ENCODE data around the gene FAM120AOS.
A peak's percentile ranks its signal among the peaks of the same experiment; 100 is the strongest.
"Not testable (repeated sequence)": the region's sequence is repeated elsewhere in the genome, so short reads cannot be mapped to it uniquely, and the experiment has no call there.

Gene FAM120AOS

GRCh38 chr9:93440896-93441580, 12.3 kb downstream of the FAM120AOS start:
- FAIRE-seq, result no peak

DNA sequence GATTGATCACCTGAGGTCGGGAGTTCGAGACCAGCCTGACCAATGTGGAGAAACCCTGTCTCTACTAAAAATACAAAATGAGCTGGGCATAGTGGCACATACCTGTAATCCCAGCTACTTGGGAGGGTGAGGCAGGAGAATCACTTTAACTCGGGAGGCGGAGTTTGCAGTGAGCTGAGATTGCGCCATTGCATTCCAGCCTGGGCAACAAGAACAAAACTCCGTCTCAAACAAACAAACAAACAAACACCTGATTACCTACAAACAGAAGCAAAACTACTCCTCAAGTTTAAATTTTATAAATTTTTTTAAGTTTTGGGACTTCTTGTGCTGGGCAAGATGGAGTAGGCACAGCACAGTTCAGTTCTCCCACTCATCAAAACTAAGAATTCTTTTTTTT, 14.1 kb downstream of the FAM120AOS start:
- FAIRE-seq; DNase-seq (ENCODE audit: low spot score): not testable (repeated sequence)

More at GRCh38 chr9:93440896-93441580, 12.3 kb downstream of the FAM120AOS start:
- DNase-seq (ENCODE audit: low spot score), result no peak

GRCh38 chr9:93437996-93438395, 15.4 kb downstream of the FAM120AOS start:
- no peak for DNase-seq (ENCODE audit: low spot score)
- FAIRE-seq, result no peak

DNA sequence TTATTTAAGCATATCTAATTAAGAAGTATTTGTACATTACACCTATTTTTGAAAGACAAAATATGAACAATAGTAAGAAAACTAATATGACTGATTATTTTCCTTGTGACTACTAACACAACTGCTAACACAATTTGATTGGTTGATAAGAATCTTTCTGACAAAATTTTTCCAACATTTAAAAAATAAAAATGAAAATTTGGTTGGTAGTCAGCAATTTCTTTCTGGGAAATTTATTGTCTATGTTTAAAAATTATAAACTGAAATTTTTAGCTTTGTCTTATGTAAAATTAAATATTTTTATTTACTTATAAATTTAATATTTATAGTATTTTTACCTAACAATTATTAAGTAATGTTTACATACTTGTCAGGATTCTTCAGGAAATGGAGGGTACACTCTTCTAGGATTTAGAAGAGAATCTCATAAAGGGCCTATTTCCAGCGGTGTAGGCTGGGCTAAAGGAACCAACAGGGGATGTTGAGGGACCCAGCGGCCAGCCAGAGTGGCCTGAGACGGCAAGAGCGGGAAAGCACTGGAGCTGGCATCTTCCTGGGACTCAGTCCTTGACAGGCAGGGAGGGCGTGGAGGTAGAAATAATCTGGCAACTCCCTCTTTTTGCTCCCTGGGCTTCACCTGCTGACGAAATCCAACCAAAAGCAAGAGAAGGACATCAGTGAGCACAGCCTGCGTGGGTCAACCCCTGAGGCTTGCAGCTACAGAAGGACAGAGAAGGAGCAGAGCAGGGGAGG, 16.6 kb downstream of the FAM120AOS start:
- DNase-seq (ENCODE audit: low spot score) (no peak), FAIRE-seq (peak; percentile 40)

DNA sequence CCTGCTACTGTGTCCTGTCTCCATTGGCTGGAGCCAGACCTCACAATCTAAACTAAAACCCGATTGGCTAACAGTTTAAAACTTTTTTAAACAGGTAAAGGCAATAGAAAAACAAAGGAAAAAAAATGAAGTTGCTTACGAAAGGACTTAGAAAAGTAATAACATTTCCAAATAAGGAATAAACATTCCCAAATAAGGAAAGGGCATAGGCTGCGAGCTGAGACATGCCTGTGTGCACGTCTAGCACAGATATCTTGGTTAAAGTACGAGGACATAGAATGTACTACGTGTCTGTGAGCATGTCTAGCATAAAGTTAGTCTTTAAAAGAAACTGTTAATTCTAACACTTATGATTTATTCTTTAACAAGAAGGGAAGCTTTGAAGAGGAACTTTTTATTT, 17.2 kb downstream of the FAM120AOS start:
- DNase-seq (ENCODE audit: low spot score) (no peak), FAIRE-seq (no peak)

- FAIRE-seq (no peak), DNase-seq (ENCODE audit: low spot score) (no peak)
Observed at GRCh38 chr9:93435386-93435785, 18.0 kb downstream of the FAM120AOS start.

DNA sequence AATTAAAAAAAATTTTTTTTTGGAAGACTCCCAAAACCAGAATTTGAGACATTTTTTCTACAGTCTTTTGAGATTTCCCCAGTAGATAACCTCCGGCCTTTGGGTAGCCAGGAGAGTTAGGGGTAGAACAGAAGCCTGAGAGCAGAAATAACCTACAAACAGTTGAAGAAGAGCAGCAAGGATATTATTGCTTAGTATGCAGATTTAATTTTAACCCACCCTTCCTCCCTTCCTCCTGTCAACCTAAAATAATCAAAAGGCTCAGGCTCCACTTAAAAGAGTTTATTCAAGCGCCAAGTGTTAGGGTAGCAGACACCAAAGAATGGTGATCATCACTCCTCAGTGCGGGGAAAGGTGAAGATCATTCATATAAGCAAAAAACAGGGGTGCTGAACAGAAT, 19.3 kb downstream of the FAM120AOS start:
- FAIRE-seq (no peak), DNase-seq (ENCODE audit: low spot score) (no peak)

- no peak for DNase-seq (ENCODE audit: low spot score)
- no peak for FAIRE-seq
Observed at GRCh38 chr9:93432964-93433363, 20.4 kb downstream of the FAM120AOS start.

DNA sequence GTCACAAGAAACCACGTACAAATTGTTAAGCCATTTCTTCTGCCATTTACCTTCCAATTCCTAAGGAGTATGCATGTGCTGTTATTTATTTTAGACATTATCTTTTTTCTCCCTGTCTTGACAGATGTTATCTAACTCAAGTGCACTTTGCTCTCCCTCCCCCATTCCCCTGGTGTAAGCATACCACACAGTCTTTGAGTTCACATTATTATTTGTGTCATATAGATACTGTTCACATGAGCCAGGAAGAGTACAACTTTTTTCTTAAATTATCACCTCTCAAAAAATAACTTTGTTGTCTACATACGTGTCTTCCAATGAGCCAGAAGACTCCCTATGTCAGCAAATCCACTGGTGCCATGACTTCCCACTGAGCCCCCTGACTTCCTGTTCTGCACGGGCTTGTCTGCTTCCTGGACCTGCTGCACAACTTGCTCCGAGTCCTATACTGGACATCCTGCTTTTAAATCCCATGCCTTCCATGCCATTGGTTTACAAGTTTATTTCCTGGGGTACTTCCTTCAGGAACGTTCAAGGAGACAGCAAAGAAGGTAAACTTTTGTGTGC, 21.8 kb downstream of the FAM120AOS start:
- DNase-seq (ENCODE audit: low spot score), result no peak
- no peak for FAIRE-seq

DNA sequence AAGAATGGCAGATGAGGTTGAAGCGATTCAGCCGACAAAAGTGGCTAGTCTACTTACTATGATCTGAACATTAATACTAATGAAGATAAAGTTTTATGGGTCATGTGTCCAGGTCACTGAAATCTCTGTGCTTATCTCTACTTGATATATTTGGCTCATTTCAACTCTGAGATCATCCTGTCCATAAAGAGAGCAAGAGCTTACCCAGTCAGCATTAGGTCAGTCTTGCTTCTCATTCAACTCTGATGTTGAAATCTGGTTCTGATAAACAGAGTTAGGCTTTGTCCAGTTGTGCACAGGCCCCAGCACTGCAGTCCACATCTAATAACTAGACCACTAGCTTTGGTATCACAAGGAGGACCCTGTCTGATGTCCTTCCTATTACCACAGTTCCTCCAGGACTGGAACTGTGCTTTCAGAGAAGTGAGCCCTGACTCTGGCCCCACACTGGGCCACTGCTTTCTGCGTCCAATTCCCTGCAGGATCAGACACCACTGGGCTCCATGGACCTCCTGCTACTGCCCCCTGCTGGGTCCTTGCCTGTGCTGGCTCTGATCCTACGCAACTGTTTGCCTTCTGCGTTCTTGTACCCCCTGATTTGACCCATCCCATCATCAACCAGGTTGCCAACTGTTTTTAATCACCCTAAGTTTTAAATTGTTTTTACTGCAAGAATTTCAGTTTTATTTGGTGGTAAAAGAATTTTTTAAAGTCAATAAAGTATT, 25.6 kb downstream of the FAM120AOS start:
- FAIRE-seq (no peak), DNase-seq (ENCODE audit: low spot score) (no peak)

DNA sequence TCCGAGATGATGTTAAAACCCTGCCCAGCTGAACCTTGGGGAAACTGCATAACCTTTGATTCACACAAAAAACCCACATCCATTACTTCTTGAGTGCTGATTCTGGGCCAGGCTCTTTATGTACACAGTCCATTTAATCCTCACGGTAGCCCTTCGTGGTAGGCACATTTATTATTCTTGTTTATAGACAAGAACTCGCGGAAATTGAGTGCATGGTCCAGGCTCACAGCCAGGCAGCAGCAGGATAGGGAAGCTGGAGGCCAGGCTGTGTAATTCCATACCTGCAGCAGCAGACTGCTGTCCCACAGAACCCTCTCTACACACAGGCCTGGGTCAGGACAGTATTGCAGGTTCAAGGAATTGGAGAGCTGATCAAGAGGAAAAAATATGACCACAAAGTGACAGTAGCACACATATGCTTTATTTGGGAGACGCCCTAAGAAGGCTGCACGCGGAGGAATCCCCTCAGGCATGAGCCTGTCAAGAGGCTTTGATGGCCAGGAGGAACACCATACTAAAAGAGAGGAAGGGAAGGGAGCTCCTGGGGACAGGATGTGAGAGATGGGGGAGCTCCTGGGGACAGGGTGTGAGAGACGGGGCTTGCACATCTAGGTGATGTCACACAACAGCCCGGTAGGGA, 30.3 kb downstream of the FAM120AOS start:
- FAIRE-seq (no peak), DNase-seq (ENCODE audit: low spot score) (no peak)

GRCh38 chr9:93419023-93419422, 34.4 kb downstream of the FAM120AOS start:
- DNase-seq (ENCODE audit: low spot score) (no peak), FAIRE-seq (no peak)

- no peak for FAIRE-seq
- no peak for DNase-seq (ENCODE audit: low spot score)
Observed at GRCh38 chr9:93417538-93417937, 35.8 kb downstream of the FAM120AOS start.

DNA sequence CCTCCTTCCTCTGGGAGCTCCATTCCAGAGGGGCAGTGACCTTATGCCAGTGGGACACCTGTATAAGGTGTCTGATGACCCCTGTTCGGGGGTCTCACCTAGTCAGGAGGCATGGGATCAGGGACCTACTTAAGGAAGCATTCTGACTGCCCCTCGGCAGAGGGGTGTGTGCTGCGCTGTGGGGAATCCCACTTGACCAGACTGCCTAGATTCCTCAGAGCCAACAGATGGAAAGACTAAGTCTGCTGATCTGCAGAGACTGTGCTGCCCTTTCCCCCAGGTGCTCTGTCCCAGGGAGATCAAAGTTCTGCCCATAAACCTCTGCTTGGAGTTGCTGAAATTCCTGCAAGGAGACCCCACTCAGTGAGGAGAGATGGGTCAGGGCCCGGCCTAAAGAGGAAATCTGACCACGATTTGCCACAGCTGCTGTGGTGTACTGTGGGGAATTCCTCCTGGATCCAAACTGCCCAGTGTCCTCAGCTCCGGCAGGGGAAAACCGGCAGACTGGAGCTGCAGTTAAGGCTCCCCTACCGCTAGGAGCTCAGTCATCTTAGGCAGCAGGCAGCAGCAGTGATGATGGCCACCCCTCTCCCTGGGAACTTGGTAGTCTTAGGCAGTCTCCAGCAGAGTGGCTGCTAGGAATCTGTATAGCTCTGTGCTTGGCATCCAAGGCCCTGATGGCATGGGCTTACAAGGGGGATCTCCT, 36.7 kb downstream of the FAM120AOS start:
- DNase-seq (ENCODE audit: low spot score) (no peak), FAIRE-seq (no peak)

DNA sequence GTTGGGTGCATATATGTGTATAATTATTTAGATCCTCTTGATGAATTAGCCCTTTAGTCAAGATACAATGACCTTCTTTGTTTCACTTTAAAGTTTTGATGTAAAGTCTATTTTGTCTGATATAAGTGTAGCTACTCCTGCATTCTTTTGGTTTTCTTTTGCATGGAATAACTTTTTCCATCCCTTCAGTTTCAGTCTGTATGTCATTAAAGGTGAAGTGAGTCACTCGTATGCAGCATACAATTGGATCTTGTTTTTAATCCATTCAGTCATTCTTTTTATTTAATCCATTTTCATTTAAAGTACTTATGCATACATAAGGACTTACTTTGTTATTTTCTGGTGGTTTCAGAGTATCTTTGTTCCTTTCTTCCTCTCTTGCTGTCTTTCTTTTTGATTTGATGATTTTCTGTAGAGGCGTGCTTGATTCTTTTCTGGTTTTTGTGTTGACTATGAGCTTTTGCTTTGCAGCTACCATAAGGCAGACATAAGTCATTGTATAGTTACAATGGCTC, 38.1 kb downstream of the FAM120AOS start:
- no peak for FAIRE-seq
- no peak for DNase-seq (ENCODE audit: low spot score)

- FAIRE-seq, result no peak
Observed at GRCh38 chr9:93413530-93413929, 39.9 kb downstream of the FAM120AOS start.

DNA sequence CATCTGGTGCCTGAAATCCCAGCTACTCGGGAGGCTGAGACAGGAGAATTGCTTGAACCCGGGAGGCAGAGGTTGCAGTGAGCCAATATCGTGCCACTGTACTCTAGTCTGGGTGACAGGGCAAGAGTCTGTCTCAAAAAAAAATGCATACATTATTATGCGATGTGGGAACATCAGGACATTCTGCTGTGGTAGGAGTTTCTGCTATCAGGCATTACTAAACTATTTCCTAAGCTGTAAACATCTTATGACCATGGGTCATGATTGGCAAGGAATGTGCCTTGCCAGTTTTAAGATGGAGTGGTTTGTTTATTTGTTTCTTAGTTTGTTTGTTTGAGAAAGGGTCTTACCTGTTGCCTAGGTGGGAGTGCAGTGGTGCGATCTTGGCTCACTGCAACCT, 47.0 kb downstream of the FAM120AOS start:
- DNase-seq (ENCODE audit: low spot score) (no peak), FAIRE-seq (no peak)

More at GRCh38 chr9:93413530-93413929, 39.9 kb downstream of the FAM120AOS start:
- no peak for DNase-seq (ENCODE audit: low spot score)

DNA sequence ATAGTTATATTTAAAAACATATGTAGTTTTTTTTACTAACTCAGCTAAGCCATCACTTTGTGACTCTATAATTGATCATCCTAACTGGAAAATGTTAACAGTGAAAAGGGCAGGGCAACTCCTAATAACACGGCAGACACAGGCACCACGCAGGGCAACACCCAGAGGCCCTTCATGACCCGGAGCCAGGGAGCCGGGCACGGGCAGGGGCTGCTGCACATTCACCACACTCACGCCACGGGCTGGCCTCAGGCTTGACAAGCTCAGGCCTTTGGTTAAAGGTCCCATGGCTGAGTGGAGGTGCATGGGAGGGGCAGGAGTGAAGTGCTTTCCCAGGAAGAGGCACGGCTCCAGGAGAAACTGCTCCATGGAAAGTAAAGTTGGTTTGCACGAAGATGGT, 54.9 kb downstream of the FAM120AOS start:
- FAIRE-seq (no peak), DNase-seq (ENCODE audit: low spot score) (no peak)

- FAIRE-seq (no peak), DNase-seq (ENCODE audit: low spot score) (no peak)
Observed at GRCh38 chr9:93397661-93398373, 55.6 kb downstream of the FAM120AOS start.
